Neural progenitor cell (in vitro differentiated cells): Measurements from ENCODE around the gene CEBPA.

Experiments
- CTCF ChIP-seq: fragments of 200-600 bp; sonication (generic); IDR thresholded peaks from 2 replicates; pipeline ENCODE4 v1.5.1; 2017; ENCODE audit warnings: antibody characterized with exemption, mild to moderate bottlenecking
- EZH2 ChIP-seq: fragments of 200-600 bp; sonication (generic); IDR thresholded peaks from 2 replicates; pipeline ENCODE4 v1.6.1; 2017; ENCODE audit warnings: antibody characterized with exemption, mild to moderate bottlenecking, moderate library complexity
- EZH2phosphoT487 ChIP-seq: fragments of 200-600 bp; sonication (generic); IDR thresholded peaks from 2 replicates; pipeline ENCODE4 v1.6.1; 2017; ENCODE audit warnings: antibody characterized with exemption

- TF ChIP-seq CTCF, result no peak
- TF ChIP-seq EZH2, result no peak
- no peak for TF ChIP-seq EZH2phosphoT487
Measured at GRCh38 chr19:33255781-33256180, 46.6 kb downstream of the CEBPA start.
